Activated CD8-positive, alpha-beta memory T cell treated with anti-CD3 and anti-CD28 coated beads, Interleukin-2, amount 50 U/mL, for 1 hour (primary cell): Measurements from ENCODE around the gene SND1.

Experiments used
- DNase-seq: peaks from one replicate; pipeline ENCODE4 v3.0.0-alpha.2; 2020; ENCODE audit errors: extremely low read depth

Gene SND1

GRCh38 chr7:127730658-127731276, 78.8 kb downstream of the SND1 start:
- DNase-seq: no peak

DNA sequence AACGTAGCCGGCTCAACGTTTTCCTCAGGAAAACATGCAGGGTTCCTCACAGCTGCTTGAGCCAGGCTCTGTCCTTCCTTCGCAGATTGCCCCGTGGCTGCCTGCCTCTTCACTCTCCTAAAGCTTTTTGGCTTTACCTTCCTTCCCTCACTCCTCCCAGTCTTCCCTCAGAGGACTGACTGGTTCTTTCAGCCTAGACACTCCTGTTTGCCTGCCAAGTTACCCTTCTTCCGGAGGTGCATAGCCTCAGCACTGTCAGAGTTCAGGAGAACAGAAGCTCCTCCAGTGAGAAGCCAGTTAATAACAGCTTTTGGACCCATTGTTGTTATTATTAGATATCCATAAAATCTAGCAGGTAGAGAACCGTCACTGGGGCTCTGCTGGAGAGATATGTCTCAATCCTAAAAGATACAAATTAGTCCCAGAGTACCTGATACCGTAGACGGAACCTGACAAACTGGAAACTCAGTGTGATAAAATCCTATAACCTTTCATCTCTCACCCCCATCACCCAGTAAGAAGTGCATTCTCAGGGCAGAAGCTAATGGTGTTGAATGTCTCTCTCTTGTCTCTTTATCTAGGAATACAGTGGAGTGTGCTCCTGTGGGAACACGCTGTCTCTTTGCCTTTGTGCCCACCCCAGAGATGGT, 79.6 kb downstream of the SND1 start:
- no peak for DNase-seq

- no peak for DNase-seq
These were observed 80.3 kb downstream of the SND1 start for GRCh38 chr7:127732306-127732705.

- no peak for DNase-seq
These were observed 82.0 kb downstream of the SND1 start for GRCh38 chr7:127733986-127734385.

- no peak for DNase-seq
These were observed 84.5 kb downstream of the SND1 start for GRCh38 chr7:127736511-127736910.

DNA sequence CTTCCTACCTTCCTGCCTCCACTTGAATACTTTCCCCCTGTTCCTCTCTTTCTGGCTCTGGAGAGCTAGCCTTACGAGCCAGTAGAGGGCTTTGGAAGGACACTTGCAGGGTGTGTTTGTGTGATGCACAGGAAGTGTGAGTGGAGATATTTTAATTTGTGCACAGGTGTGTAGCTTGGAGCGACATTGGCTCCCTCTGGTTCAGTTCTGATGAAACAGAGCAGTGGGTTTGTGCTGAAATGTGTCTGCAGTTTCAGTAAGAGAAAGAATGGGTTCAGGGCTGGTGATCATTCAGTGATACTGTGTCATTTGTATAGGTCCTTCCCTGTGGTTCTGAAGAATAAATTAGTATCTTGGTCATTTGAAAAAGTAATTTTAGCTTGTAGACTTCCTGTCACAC, 86.9 kb downstream of the SND1 start:
- no peak for DNase-seq

- DNase-seq: no peak
These were observed 89.9 kb downstream of the SND1 start for GRCh38 chr7:127741764-127742375.

GRCh38 chr7:127745445-127745844, 93.5 kb downstream of the SND1 start:
- DNase-seq: no peak

- DNase-seq: no peak
These were observed 99.1 kb downstream of the SND1 start for GRCh38 chr7:127751062-127751461.

DNA sequence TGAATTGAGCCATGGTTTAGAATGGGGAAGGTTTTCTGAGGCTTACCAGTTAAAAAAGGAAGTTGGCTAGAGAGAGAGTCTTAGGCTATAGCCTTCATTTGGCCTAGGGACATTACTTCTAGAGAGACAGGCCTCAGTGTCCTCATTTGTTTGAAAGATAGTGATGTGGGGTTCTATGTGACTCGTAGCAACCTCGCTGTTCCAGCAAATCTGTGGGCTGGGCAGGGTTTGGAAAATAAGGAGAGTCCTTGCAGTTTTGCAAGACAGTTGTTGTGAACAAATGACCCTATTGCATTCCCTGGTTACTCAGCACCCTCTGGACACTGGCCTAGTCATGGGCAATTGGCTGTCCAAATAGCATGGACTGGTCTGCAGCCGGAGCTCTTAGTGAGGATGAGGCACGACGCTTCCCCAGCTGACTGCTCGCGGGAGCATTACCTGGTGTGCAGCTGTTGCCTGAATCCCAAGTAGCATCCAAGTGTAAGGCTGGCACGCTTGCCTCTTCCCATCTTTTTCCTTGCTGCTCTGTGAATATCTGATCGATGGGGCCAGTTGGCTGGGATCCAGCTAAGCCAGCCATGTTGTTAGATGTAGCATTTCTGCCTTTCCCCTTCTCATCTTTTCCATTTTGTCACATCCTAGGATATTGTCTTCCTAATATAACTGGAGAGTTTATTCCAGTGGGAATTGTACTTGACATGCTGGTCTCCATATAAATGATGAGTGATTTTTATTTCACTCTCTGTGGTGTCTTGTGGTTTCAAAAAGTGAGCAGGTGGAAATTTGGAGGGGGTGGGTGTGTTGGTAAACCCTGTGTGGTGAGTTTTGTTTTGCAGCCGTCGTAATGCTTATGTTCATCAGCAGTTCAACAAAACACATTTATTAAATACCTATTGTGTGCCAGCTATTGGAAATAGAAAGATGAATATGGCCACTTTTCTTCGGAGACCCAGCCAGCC, 99.8 kb downstream of the SND1 start:
- DNase-seq: no peak

- no peak for DNase-seq
These were observed 100.8 kb downstream of the SND1 start for GRCh38 chr7:127752829-127753228.

DNA sequence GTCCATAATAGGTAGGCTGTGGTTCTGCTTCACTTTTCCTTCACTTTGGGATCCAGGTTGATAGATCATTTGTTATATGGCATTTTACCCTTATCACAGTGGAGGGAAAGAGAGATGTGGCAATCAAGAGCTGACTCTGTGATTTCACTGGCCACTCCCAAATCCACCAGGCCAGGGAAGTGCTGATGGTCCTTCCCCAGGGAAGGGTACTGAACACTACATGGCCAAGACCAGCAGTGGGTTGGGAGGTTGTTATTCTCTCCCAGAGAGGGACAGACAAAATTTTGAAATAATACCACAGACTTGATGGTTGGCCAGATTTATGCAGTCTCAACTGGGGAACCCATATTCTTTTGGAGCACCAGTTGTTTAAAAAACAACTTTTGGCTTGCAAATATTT, 102.5 kb downstream of the SND1 start:
- no peak for DNase-seq

GRCh38 chr7:127755521-127755920, 103.5 kb downstream of the SND1 start:
- no peak for DNase-seq

DNA sequence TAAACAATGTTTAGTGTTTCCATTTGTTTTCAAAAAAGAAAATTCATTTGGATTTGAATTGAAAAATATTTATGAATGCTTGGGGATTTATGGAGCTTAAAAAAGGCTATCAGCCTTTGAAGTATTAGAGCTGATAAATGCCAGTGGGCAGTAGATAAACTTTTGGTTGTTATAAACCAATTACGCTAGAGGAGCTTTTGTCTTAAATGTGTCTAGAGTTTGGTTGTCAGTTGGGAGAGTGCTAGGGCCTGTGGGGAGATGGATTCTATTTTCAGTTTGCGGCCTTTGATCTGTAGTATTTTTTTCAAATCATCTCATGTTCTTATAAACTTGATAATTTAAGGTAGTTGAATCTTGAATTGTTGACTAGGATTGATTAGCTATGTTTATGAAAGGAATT, 104.0 kb downstream of the SND1 start:
- DNase-seq: no peak

GRCh38 chr7:127758105-127758504, 106.1 kb downstream of the SND1 start:
- no peak for DNase-seq

- DNase-seq: no peak
These were observed 106.9 kb downstream of the SND1 start for GRCh38 chr7:127758845-127759244.

DNA sequence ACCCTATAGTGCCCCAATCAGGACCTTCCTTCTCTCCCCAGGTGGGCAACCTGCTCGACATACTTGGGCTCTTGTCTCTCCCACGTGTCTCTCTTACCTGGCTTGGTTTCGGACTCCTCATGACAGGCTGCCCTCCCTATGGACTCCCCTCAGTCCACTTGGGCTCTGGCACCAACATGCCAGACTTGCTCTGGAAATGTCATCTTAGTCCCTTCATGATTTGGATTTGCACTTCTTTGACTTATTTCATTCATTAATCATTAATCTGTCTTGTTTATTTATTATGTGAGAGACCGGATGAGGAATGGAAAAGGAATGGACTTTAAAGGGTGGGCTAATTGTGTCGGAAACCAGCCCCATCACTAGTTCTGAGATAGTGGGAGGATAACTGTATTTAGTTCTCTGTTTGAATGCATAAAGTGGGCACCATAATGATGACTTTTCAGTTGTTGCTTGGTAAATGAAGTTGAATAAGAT, 108.0 kb downstream of the SND1 start:
- no peak for DNase-seq

- DNase-seq: no peak
These were observed 108.5 kb downstream of the SND1 start for GRCh38 chr7:127760436-127761031.

DNA sequence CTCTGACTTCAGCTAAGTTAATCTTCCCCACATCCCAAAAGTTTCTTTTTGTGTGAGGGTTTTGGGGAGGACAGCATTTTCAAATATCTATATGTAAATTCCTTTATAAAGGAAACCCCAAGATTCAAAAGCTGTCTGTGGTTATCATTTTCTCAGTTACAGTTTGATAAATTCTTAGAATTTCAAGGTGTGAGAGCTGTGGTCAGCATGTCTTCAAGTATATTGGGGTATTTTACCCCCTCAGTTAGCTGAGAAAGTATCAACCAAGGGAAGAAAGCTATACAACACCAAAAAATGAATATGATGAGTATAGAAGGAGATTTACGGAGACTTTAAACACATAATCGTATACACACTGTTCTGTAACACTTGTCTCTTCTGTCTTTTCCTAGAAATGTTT, 109.2 kb downstream of the SND1 start:
- DNase-seq: no peak

GRCh38 chr7:127764681-127765080, 112.7 kb downstream of the SND1 start:
- no peak for DNase-seq

- no peak for DNase-seq
These were observed 113.2 kb downstream of the SND1 start for GRCh38 chr7:127765150-127765549.
